HFF-Myc (cell line): ENCODE data around the gene TMEM131.
"Not testable (repeated sequence)": the region's sequence is repeated elsewhere in the genome, so short reads cannot be mapped to it uniquely, and the experiment has no call there.

Experiments used
- DNase-seq: peaks from one replicate; pipeline ENCODE4 v3.0.0-alpha.2; 2011; ENCODE audit warnings: low read depth; ENCODE audit errors: extremely low read depth
- H3K4me3 ChIP-seq: replicated peaks from 2 replicates; pipeline ENCODE4 v1.5.1; 2011; ENCODE audit warnings: low read depth, mild to moderate bottlenecking, control low read depth, low read length
- TF ChIP-seq, protein P1 (sequence below): IDR thresholded peaks from 2 replicates; pipeline ENCODE4 v1.5.1; 2012; ENCODE audit warnings: mild to moderate bottlenecking, low read depth, low read length, control low read depth; ENCODE audit errors: missing control alignments

Gene TMEM131

DNA sequence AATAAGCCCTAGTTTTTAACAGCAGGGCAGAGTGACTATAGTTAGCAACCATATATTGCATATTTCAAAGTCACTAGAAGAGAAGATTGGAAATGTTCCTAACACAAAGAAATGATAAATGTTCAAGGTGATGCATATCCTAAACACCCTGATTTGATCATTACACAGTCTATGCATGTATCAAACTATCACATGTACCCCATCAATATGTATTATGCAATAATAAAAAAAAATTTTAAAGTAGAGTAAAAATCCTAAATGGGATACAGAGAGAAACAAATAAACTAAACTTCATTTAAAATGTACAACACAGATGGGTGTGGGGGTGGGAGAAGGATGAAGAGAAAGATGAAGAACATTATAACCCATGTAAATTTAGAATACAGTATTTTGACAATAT, 93.9 kb downstream of the TMEM131 start:
- TF ChIP-seq, protein P1, sequence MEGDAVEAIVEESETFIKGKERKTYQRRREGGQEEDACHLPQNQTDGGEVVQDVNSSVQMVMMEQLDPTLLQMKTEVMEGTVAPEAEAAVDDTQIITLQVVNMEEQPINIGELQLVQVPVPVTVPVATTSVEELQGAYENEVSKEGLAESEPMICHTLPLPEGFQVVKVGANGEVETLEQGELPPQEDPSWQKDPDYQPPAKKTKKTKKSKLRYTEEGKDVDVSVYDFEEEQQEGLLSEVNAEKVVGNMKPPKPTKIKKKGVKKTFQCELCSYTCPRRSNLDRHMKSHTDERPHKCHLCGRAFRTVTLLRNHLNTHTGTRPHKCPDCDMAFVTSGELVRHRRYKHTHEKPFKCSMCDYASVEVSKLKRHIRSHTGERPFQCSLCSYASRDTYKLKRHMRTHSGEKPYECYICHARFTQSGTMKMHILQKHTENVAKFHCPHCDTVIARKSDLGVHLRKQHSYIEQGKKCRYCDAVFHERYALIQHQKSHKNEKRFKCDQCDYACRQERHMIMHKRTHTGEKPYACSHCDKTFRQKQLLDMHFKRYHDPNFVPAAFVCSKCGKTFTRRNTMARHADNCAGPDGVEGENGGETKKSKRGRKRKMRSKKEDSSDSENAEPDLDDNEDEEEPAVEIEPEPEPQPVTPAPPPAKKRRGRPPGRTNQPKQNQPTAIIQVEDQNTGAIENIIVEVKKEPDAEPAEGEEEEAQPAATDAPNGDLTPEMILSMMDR = no peak
- H3K4me3 ChIP-seq = no peak overlapping the region
- DNase-seq = no peak

DNA sequence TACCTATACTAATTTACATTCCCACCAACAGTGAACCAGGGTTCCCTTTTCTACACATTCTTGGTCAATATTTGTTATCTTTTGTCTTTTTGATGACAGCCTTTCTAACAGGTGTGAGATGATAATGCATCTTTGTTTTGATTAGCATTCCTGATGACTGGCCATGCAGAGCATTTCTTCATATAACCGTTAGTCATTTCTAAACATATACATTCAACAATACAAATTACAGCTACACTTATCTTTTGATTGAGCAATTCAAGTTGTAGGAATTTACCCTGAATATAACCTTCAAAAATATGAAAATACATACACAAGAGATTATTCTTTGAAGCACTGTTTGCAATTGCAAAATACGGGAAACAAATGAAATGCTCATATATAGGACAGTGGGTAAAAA, 94.9 kb downstream of the TMEM131 start:
- DNase-seq = no peak
- no peak overlapping the region for H3K4me3 ChIP-seq
- TF ChIP-seq, protein P1 = no peak

DNA sequence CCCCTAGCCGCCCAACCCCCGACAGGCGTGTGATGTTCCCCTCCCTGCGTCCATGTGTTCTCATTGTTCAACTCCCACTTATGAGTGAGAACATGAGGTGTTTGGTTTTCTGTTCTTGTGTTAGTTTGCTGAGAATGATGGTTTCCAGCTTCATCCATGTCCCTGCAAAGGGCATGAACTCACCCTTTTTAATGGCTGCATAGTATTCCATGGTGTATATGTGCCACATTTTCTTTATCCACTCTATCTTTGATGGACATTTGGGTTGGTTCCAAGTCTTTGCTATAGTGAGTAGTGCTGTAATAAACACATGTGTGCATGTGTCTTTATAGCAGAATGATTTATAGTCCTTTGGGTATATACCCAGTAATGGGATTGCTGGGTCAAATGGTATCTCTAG, 102.7 kb downstream of the TMEM131 start:
- H3K4me3 ChIP-seq, DNase-seq: not testable (repeated sequence)

DNA sequence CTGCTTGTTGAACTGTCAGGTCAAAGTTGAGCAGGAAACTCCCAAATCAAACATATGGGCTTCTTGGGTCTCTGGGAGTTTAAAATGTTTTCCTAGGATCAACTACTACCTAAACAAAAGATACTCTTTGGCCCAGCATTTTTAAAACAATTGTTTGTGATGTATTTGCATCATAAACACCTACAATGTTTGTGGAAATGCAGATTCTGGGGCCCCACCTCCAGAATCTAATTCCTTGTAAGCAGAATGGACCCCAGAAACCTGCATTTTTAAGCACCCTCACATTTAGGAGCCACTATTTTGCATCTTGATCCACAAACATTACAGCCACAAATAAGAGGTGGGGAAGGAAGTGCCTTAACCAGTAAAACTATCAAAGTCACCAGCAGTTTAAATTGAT, 104.1 kb downstream of the TMEM131 start:
- TF ChIP-seq, protein P1 = no peak
- H3K4me3 ChIP-seq = no peak overlapping the region
- no peak for DNase-seq

DNA sequence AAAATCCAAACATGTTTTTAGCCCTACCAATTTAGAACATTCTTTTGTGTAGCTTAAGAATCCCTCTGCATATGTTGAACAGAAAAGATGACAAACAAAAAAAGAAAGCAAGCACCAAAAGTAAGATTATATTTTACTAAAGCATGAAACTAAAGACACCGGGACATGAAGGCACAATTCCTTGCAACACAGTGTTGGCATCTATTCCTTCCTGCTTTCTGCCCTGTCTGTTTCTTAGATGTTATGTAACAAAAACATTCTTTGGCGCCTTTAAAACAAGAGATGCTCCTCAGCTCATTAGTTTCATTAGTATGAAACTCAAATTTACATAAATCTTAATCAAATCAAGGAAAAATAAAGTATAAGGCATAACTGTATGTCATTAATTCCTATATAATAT, 106.6 kb downstream of the TMEM131 start:
- DNase-seq = no peak
- H3K4me3 ChIP-seq = no peak overlapping the region
- TF ChIP-seq, protein P1 = no peak

DNA sequence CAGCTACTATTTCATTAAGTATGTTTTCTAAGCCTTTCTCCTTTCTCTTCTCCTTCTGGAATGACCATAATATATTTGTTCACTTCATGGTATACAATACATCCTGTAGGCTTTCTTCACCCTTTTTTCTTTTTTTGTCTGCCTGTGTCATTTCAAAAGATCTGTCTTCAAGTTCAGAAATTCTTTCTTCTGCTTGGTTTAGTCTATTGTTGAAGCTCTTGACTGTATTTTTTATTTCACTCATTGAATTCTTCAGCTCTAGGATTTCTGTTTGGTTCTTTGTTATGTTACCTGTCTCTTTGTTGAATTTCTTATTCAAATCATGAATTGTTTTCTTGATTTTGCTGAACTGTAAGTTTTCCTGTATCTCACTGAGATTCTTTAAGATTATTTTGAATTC, 109.9 kb downstream of the TMEM131 start:
- TF ChIP-seq, protein P1 = no peak
- H3K4me3 ChIP-seq = no peak overlapping the region
- no peak for DNase-seq

DNA sequence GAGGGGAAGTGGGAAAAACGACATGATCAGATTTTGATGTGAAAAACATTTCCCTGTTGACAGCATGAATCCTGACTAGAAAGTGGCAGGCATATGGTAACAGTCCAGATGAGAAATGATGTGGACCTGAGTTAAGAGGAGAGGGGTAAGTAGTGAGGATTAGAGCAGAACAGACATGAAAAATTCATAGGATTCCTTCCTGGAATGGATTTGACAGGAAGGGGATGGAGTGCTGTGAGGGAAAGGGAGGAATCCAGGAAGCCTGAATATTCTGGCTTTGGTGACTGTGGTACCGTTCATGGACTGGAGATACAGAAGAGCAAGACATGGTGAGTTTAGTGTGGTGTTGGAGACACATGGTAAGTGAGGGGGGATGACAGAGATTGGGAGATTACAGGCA, 115.4 kb downstream of the TMEM131 start:
- H3K4me3 ChIP-seq = no peak overlapping the region
- TF ChIP-seq, protein P1 = no peak
- no peak for DNase-seq
